Activated CD8-positive, alpha-beta memory T cell treated with anti-CD3 and anti-CD28 coated beads, Interleukin-2, amount 50 U/mL, for 24 hours (primary cell): ENCODE measurements around the gene CALR3.
"Not testable (repeated sequence)": the region's sequence is repeated elsewhere in the genome, so short reads cannot be mapped to it uniquely, and the experiment has no call there.

Experiments
- DNase-seq: peaks from one replicate; pipeline ENCODE4 v3.0.0-alpha.2; 2020; ENCODE audit errors: extremely low read depth

The CALR3 gene

DNA sequence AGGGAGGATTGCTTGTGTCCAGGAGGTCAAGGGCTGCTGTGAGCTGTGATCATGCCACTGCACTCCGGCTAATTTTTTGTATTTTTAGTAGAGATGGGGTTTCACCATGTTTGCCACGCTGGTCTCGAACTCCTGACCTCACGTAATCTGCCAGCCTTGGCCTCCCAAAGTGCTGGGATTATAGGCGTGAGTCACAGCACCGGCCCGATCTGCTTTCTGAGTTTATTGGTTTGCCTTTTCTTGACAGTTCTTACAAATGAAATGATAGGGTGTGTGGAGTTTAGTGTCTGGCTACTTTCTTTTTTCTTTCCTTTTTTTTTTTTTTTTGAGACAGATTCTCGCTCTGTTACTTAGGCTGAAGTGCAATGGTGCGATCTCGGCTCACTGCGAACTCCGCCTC lies 1.1 kb upstream of the CALR3 start:
- no peak for DNase-seq

DNA sequence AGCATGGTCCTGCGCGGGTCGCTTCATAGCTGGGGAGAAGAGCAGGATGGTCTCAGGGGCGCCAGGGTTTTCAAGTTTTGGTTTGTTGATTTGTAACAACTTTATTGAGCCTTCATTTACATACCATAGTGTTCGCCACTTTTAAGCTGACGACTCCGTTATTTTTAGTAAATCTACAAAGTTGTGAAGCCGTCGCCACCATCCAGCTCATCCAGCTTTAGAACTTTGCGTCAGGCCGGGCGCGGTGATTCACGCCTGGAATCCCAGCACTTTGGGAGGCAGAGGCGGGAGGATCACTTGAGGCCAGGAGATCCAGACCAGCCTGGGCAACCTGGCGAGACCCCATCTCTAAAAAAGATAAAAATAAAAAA lies 631 bp upstream of the CALR3 start:
- no peak for DNase-seq

DNA sequence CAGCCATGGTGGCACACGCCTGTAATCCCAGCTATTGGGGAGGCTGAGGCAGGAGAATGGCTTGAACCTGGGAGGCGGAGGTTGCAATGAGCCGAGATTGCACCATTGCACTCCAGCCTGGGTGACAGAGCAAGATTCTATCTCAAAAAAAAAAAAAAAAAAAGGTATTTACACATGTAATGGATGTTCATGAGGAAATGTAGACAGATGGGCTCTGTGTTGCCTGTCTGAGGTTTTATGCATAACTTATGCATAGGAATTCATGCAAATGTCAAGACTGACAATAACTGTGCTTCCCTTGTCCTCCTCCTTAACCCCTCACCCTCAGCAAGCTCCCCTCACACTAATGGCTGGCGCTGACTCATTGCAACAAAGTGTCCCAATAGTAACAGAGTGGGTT lies 9.5 kb downstream of the CALR3 start:
- not testable (repeated sequence) for DNase-seq

DNA sequence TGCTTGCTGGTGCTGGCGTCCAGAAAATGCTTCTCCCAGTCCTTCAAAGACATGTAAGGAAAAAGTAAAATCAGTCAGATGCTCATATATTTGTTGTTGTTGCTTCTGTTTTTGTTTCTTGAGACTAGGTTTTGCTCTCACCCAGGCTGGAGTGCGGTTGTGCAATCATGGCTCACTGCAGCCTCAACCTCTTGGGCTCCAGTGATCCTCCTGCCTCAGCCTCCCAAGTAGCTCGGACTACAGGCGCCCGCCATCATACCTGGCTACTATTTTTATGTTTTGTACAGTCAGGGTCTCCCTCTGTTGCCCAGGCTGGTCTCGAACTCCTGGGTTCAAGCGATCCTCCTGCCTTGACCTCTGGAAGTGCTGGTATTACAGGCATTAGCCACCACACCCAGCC lies 13.2 kb downstream of the CALR3 start:
- no peak for DNase-seq

DNA sequence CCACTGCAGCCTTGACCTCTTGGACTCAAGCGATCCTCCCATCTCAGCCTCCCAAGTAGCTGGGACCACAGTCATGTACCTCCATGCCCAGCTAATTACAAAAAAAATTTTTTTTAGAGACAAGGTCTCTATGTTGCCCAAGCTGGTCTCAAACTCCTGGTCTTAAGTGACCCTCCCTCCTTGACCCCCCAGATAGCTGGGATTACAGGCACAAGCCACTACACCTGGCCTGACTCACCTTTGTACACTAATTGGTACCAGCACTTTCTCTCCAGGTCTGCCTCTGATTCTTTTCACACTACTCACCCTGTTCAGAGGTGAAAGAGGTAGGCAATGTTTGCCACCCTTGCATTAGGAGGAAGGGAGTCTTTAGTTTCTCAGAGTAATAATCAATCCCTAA lies 18.7 kb downstream of the CALR3 start:
- DNase-seq: no peak

DNA sequence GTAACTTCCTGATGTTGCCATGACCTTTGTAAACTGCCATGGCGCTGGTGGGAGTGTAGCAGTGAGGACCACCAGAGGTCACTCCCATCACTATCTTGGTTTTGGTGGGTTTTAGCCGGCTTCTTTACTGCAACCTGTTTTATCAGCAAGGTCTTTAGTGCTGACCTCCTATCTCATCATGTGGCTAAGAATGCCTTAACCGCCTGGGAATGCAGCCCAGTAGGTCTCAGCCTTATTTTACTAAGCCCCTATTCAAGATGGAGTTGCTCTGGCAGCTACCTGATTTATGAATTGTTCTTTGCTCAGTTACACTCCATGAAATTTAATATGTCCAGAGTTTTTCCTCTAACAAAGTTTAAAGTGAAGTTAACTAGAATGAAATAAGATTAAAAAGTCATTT lies 19.6 kb downstream of the CALR3 start:
- DNase-seq: no peak

DNA sequence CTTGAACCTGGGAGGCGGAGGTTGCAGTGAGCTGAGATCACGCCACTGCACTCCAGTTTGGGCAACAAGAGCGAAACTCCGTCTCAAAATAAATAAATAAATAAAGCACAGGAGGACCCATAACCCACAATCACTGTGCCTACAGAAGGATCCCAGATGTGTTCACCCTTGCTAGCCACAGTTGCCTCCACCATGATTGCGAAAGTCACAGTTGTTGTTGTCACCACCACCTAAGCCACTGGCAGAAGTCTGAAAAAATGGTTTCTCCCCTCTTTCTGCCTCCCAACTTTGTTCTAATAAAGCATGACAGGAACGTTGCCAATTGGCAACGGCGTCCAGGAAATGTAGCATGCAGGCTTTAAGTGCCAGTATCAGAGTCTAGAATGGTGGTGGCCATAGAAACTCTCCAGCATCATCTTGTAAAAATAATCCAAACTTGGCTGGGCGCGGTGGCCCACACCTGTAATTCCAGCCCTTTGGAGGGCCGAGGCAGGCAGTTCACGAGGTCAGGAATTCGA lies 22.0 kb downstream of the CALR3 start:
- DNase-seq: no peak

DNA sequence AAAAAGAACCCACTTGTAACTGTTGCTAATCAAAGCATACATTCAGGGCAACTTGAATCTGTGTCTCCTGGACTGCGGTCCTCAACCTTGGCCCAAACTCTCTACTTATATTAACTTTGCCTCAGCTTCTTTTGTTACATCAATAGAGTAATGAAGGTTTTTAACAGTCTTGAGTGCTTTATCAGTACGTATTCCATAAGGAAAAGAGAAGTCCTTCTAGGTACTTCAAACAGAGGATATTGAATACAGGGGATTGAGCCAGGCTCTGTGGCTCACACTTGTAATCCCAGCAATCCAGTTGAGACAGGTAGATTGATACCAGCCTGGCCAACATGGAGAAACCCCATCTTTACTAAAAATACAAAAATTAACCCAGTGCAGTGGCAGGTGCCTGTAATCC lies 23.0 kb downstream of the CALR3 start:
- DNase-seq: no peak

DNA sequence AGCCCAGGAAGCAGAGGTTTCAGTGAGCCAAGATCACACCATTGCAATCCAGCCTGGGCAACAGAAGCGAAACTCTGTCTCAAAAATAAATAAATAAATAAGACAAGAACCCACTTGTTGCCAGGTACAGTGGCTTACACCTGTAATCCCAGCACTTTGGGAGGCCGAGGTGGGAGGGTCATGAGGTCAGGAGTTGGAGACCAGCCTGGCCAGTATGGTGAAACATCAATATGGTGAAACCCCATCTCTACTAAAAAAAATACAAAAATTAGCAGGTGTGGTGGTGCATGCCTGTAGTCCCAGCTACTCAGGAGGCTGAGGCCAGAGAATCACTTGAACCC lies 23.4 kb downstream of the CALR3 start:
- not testable (repeated sequence) for DNase-seq

DNA sequence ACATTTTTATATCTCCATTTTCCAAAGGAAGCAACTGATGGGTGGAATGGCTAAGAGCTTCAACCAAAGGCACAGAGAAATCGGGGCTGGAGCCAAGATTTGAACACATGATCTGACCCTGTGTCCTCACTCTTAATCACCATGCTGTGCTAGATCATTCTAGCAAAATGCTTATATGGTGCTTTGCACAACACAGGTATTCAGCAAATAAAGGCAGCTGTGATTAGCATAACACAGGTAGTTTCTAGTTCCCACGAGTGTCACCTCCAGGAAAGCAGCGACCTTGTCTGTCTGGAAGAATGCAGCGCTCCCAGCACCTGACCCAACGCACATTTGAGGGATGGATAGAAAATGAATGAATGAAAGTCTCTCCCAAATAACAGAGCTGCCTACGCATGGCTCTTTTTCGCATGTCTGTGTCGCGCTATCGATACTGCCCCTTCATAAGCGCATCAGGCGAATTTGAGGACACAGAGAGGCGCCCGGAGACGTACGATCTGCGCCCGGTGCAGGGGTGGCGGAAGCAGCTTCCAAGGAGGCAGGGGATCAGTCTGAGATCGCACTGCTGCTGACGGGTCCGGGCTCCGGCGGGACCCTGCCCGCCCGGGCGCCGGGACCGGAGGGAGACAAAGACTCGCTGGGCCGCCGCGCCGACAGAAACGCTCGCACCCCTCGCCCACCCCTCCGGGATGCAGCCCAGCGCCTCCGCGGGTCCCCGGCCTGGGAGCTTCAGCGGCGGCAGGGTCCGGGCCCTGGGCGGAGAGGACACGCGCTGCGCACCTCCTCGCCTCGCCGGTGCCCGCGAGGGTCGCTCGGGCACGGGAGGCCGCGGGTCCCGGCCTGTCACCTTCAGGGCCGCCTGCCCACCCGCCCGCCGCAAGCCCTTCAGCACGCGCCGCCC lies 24.8 kb downstream of the CALR3 start:
- DNase-seq: no peak

DNA sequence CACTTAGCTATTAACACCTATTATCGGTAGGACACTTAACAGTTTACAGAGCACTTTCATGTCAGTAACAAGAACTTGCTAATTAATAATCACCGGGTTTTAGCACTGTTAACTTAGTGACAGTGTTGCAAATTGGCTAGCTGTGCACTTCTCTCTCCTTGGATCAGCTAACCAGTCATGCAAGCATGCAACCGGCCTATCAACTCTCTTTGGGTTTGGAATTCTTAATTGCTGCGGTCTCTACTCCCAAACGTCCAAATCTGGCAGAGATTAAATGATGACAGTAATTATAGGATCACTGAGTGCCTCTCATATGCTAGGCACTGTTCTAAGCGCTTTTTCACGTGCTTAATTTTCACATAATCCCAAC lies 25.4 kb downstream of the CALR3 start:
- no peak for DNase-seq

DNA sequence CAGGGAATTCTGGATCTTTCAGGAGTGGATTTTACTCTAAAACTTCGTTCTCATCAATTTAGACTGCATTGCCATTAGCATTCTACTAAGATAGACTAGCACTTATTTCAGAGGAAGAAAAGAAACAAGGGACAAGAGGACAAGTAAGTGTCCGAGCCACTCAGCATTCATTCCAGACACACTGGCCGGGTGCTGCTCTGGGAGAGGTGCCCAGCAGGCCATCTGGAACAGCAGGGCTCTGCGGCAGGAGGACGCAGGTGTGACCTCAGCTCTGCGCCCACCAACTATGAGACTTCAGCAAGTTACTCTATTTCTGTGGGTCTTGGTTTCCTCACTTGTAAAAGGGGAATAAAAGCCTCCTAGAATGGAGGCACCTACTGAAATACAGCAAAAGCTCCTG lies 28.4 kb downstream of the CALR3 start:
- no peak for DNase-seq

DNA sequence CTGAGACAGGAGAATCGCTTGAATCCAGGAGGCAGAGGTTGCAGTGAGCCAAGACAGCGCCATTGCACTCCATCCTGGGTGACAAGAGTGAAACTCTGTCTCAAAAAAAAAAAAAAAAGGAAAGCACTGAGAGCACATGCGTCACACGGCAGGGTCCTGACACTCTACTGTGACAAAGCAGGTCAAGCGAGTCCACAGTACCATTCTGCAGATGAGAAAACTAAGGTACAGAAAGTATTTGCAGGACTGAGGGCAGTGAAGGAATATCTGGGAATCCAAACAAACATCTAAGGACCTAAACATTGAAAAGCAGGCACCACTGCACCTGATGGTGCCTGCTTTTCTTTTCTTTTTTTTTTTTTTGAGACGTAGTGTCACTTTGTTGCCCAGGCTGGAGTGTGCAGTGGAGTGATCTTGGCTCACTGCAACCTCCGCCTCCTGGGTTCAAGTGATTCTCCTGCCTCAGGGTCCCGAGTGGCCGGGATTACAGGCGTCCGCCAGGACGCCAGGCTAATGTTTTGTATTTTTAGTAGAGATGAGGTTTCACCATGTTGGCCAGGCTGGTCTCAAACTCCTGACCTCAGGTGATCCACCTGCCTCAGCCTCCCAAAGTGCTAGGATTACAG lies 29.1 kb downstream of the CALR3 start:
- DNase-seq: not testable (repeated sequence)

DNA sequence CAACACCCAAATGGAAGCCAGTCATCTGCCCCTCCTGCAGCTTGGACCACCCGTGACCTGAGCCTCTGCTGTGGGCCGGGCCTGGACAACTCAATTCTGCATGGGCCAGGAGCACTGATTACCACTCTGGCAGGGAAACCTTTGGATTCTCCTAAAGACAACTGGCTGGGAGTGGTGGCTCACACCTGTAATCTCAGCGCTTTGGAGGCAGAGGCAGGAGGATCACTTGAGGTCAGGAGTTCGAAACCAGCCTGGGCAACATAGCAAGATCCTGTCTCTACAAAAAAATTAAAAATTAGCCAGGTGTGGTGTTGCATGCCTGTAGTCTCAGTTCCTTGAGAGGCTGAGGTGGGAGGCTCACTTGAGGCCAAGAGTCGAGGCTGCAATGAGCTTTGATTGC lies 30.7 kb downstream of the CALR3 start:
- no peak for DNase-seq

DNA sequence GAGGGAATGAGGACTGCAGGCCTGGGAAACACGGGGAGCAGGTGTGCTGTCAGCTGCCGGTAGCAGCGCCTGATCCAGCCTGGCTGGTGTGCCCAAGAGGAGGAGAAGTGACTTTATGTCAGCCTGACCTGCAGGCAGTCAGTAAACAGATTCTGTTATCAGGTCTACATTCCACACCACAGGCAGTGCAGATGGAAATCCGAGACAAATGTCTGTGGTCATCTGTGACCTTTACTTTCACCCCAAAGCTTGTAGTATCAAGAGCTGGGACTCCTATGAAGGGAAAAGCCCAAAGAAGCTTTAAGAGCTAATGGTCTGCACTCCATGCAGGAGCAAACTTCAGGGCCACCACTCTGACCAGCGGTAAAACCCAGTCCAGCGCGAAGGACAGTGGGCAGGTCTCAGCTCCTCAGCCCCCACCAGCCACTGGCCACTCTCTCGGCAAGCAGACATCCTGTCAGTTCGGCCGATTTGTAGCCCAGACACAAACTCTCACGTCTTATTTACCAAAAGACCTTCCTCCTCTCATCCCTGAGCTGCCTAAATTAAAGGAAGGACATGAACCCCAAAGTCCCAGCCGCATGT lies 31.9 kb downstream of the CALR3 start:
- no peak for DNase-seq

DNA sequence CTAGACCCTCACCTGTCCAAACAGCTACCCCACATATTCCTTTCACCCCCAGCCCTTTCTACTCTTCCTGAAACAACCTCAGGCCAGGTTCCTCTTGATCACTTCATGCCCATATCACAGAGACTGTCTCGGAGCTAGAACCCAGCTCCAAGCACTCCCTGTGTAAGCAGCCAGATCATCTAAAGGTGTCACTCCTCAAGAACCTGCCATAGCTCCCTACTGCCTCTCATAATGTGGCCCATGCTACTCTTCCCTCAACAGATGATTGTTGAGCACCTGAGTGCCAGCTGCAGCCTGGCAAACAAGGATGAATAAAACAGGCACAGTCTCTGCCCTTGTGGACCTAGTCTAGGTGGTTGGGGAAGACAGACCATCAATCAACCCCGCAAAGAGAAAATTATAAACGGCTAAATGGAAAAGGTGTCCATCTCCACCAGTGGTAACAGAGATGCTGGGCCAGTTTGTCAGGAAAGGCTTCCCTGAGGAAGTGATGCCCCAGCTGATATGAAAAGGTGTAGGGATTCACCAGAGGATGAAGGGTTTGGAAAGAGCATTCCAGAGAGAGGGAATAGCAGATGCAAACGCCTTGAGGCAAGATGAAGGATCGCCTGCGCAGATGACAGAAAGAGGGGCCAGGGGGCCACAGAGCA lies 32.5 kb downstream of the CALR3 start:
- no peak for DNase-seq

DNA sequence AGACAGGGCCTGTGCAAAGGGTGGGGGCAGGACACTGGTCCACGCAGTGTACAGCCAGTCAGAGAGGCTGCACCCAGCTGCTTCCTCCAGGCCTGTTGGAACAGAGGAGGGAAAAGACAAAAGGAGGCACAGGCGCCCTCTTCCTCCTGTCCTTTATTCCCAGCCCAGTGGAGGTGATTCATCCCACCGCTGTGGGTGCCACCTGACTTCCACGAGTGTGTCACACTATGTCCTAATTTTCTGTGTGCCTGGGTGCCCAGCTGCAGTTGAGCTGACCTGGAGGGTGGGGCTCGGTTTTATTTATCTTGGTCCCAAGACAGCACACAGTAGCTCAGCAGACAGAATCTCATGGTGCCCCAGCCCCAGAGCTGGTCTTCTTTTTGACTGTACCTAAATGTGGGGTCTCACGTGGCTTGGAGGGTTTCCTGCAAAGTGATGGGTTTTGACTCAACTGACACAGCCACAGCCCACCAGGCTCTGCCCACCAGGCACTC lies 33.2 kb downstream of the CALR3 start:
- DNase-seq: no peak

DNA sequence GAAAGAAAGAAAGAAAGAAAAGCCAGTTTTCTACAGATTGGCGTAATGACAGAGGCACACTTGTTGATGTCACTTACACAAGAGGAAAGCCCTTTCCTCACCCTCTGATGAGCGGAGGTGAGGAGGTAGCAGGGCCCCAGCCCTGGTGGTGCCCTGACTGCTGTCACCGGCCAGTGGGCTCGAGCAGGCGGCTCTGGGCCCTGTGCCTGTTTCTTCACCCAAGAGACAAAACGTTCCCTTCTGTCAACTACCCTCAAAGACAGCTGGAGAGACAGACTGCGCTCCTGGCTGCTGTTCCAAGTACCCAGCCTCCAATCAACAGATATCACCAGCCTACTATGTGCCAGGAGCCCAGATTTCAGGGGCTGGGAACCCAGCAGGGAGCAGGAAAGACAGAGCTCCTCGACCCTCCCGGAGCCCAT lies 34.3 kb downstream of the CALR3 start:
- DNase-seq: no peak

DNA sequence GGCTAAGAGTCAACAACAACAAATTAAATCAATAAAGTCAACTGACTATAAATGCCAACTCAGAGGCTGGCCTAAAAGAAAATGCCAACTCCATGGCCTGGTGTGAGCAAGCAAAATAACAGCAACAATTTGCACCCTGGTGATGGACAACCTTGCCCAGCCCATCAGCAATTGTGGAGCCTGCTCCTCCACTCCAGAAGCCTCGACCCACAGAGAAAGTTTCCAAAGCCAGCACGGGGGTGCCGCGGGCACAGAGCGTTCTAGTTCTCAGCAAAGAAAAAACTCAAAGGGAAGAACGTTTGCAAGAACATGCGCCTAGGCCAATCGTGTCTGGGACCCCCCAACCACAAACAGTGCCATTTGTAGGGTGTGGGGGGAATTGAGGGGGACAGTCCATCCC lies 35.5 kb downstream of the CALR3 start:
- DNase-seq: no peak

DNA sequence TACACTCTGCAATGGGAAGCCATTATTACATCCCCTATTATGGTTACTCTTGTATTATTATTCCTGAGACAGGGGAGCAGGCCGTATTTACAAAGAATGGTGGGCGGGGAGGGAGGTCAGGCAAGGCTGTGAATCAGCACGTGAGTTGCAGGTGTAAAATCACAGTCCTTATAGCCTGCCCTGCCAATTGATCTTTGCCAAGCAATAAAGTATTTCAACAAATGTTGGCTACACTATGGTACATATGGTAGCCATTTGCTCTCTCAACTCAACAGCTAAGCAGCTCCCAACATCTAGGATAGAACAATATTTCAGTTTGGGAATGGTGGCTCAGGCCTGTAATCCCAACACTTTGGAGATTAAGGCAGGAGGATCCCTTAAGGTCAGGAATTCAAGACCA lies 36.3 kb downstream of the CALR3 start:
- DNase-seq: no peak

DNA sequence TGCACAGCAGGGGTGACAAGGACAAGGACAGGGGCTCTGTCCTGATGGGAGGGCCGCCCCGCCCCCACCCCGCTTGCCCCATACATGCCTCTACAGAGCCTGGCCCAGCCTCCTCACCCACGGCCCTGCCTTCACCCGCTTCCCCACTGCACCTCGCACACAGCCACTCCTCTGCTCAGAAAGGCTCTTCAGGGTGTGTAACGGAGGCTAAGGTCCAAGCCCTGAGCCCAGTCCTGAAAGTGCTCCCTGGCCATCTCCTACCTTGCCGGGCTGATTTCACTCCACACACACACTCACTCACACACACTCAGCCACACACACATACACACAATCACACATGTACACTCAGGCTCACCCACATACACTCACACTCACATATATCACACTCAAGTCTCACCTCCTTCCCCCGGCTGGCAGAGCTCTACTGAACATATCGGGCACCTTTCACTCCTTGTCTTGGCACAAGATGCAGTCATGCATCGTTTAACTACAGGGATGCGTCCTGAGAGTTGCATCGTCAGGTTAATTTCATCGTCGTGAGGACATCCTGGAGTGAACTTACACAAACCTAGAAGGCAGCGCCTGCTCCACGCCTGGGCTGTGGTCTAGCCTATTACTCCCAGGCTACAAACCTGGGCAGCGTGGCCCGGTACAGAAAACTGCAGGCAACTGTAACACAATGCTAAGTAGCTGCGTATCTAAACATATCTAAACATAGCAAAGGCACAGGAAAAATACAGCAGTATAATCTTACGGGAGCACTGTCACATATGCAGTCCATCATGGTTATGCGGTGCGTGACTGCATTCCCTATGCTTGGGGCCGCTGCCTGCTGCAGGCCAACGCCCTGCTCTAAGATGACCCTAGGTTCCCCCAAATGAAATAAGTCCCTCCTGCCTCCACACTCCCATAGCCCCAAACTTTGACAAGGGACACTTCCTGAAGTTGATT lies 37.3 kb downstream of the CALR3 start:
- no peak for DNase-seq
